LNCaP clone FGC (cell line): ENCODE data around the gene E2F1.
A peak's percentile ranks its signal among the peaks of the same experiment; 100 is the strongest.
"Not testable (repeated sequence)": the region's sequence is repeated elsewhere in the genome, so short reads cannot be mapped to it uniquely, and the experiment has no call there.

Experiments used
- DNase-seq: peaks from one replicate; pipeline ENCODE4 v3.0.0-alpha.2; 2011; ENCODE audit warnings: low read depth
- H3K4me3 ChIP-seq: 2 replicates; pipeline ENCODE4 v1.5.1; 2011; ENCODE audit warnings: mild to moderate bottlenecking, low read depth, low read length, control low read depth
- TF ChIP-seq, protein P1 (sequence below): IDR thresholded peaks from 2 replicates; pipeline ENCODE4 v1.5.1; 2012; ENCODE audit warnings: mild to moderate bottlenecking; ENCODE audit not compliant: control insufficient read depth, insufficient read depth; ENCODE audit errors: extremely low read depth

Gene E2F1

DNA sequence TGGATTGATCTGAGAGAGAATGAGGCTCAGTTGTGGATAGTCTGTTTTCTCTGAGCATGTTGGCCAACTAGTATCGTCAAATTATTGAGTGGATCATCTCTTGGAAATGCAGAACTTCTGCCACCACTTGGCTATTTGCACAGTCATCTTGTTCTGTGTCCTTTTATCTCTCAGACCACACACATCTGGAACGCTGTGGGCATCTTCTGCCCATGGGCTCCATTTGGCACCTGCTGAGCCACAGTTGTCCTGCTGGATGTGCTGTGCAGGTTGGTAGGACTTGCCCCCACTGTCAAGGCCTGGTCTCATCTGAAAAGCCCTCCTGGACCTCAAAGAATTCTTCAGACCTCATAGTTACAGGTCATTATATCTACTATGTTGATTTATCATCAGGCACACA is 40.8 kb downstream of the E2F1 start:
- no peak overlapping the region for H3K4me3 ChIP-seq
- TF ChIP-seq, protein P1, sequence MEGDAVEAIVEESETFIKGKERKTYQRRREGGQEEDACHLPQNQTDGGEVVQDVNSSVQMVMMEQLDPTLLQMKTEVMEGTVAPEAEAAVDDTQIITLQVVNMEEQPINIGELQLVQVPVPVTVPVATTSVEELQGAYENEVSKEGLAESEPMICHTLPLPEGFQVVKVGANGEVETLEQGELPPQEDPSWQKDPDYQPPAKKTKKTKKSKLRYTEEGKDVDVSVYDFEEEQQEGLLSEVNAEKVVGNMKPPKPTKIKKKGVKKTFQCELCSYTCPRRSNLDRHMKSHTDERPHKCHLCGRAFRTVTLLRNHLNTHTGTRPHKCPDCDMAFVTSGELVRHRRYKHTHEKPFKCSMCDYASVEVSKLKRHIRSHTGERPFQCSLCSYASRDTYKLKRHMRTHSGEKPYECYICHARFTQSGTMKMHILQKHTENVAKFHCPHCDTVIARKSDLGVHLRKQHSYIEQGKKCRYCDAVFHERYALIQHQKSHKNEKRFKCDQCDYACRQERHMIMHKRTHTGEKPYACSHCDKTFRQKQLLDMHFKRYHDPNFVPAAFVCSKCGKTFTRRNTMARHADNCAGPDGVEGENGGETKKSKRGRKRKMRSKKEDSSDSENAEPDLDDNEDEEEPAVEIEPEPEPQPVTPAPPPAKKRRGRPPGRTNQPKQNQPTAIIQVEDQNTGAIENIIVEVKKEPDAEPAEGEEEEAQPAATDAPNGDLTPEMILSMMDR, result no peak
- DNase-seq, result no peak

DNA sequence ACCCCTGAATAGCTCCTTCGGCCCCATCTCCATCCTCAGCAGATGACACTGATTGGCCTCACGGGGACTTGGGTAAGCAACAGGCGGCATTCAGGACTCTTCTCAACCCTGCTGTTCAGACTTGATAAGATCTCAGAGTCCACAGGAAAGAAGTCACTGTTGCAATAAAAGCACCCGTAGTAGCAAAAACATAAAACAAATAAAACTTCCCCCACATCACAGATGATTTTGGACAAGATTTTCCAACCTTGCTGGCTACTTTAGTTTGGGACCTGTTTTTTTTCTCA is 41.2 kb downstream of the E2F1 start:
- no peak overlapping the region for H3K4me3 ChIP-seq
- TF ChIP-seq, protein P1, result no peak
- peak; percentile 92 for DNase-seq

DNA sequence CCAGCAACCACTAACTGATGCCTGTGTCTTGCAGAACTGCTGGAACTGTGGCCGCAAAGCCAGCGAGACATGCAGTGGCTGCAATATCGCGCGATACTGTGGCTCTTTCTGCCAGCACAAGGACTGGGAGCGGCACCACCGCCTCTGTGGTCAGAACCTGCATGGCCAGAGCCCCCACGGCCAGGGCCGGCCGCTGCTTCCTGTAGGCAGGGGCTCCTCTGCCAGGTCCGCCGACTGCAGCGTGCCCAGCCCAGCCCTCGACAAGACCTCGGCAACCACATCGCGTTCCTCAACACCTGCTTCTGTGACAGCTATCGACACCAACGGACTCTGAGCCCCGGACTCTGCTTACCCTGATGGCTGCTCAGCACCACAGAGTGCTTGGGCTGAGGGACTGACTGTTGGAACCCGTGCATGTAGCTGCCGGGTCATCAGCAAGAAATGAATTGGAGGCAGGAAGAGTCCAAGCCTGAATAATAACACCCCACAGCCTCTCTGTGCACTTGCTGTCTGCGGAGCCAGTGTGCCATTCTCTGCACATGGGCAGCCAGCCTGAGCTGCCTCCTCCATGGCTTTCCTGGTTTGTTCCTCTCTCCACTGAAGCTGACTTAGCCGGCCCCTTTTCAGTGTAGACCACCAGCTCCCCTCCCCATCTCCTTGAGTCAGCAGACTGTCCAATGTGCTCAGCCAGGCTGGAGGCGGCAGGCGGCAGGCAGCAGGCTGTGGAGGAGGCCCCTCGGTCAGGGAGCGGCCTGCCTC is 41.7 kb downstream of the E2F1 start:
- DNase-seq, result no peak
- TF ChIP-seq, protein P1, result no peak
- no peak overlapping the region for H3K4me3 ChIP-seq

DNA sequence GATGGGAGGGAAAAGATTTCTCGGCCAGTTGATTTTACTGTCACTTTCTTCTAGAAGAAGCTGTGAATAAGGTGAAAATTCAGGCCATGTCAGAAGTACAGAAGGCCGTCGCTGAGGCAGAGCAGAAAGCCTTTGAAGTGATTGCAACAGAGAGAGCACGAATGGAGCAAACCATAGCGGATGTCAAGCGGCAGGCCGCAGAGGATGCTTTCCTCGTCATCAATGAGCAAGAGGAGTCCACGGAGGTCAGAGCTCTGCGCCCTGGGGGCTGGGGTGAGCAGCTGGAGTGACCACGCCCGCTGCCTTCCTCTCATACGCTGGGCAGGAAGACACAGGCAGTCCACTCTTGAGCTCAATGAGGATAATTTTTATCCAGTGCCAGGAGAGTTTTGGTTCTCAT is 45.9 kb downstream of the E2F1 start:
- TF ChIP-seq, protein P1, result no peak
- no peak for DNase-seq
- H3K4me3 ChIP-seq, result no peak overlapping the region

DNA sequence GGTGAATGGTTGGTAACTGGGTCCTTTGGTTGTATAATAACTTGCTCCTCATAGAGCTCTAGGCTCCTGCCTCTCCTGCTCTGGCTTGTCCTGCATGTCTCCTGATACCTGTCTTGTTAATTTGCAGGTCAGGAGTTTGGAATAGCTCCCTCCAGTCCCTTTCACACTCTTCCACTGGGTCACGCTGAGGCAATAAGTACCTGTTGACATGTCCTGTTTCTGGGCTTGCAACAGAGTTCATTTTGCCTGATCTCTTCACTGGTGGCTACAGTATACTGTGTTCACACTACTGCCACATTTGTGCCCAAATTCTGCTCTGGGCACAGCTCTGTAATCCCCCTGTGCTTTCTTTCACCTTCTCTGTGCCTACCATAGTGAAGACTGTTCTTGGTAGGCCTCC is 49.4 kb downstream of the E2F1 start:
- H3K4me3 ChIP-seq, result no peak overlapping the region
- TF ChIP-seq, protein P1, result no peak
- DNase-seq, result no peak

DNA sequence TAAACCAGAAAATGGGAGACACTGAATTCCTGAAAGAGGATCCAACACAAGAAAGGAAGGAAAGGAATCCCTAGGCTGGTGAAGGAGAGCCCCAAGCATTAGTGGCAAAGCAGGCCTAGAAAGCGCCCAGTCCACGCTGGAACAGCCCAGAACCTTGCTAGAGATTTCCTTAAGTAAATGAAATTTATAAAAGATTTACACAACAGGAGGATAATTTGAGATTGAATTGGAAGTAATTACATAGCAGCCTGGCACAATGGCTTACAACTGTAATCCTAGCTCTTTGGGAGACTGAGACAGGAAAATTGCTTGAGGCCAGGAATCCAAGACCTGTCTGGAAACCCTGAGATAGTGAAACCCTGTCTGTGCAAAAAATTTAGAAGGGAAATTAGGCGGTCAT is 50.8 kb downstream of the E2F1 start:
- no peak overlapping the region for H3K4me3 ChIP-seq
- TF ChIP-seq, protein P1, result no peak
- DNase-seq, result no peak

DNA sequence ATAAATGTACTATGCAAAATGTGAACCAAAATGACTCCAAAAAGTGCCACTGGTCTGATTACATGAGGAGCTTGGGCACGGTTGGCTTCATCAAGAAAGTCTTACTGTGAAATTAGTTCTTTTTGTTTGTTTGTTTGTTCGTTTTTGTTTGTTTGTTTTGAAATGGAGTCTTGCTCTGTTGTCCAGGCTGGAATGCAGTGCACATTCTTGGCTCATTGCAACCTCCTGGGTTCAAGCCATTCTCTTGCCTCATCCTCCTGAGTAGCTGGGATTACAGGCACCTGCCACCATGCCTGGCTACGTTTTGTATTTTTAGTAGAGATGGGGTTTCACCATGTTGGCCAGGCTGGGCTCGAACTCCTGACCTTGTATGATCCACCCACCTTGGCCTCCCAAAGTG is 54.3 kb downstream of the E2F1 start:
- H3K4me3 ChIP-seq, DNase-seq: not testable (repeated sequence)
